ENCODE measurements around the gene PSMB8. TPM values are rescaled to one million over a fixed set of nuclear protein-coding genes. Genes with fewer than 3 reads are reported as not detected.
A peak's percentile ranks its signal among the peaks of the same experiment; 100 is the strongest.

The PSMB8 gene
- not detected for total RNA-seq (ENCODE audit: unreplicated experiment)
- long read RNA-seq, result 0 reads

- H3K27me3 Mint-ChIP-seq (ENCODE audit: unreplicated experiment), result peaks cover 15% of the 10 kb centered on the region
- TF ChIP-seq CTCF (IDR thresholded peaks at IDR 0.05; ENCODE audit: partially characterized antibody, unreplicated experiment), result no peak
- H3K4me3 Mint-ChIP-seq (ENCODE audit: unreplicated experiment), result peak within 1 kb of the TSS; percentile 94
- peaks cover 5% of the 10 kb centered on the region for H3K4me1 Mint-ChIP-seq (ENCODE audit: low read depth, unreplicated experiment)
- DNase-seq, result peak; percentile 93
- H3K9me3 Mint-ChIP-seq (ENCODE audit: unreplicated experiment), result peaks cover 3% of the 10 kb centered on the region
- H3K27ac Mint-ChIP-seq (ENCODE audit: unreplicated experiment), result no peak within 1 kb of the TSS
- H3K36me3 Mint-ChIP-seq (ENCODE audit: unreplicated experiment), result no peaks in the 10 kb centered on the region
Measured at GRCh38 chr6:32843979-32844838, at the start of gene PSMB8. TSS of gene PSMB8 (minus strand) at chr6:32844047. CDS start at chr6:32843996, 51 bp downstream.

GRCh38 chr6:32890831-32891230 lies 47.0 kb upstream of the PSMB8 start:
- TF ChIP-seq CTCF (IDR thresholded peaks at IDR 0.05; ENCODE audit: partially characterized antibody, unreplicated experiment), result no peak
- Mint-ChIP-seq H3K36me3 (ENCODE audit: unreplicated experiment) (no peaks in the 10 kb centered on the region), H3K27ac (ENCODE audit: unreplicated experiment) (no peak overlapping the region), H3K9me3 (ENCODE audit: unreplicated experiment) (peaks cover 6% of the 10 kb centered on the region), H3K4me3 (ENCODE audit: unreplicated experiment) (no peak overlapping the region), H3K27me3 (ENCODE audit: unreplicated experiment) (peaks cover 1% of the 10 kb centered on the region), H3K4me1 (ENCODE audit: low read depth, unreplicated experiment) (peaks cover 6% of the 10 kb centered on the region)
- DNase-seq, result no peak

- TF ChIP-seq CTCF (IDR thresholded peaks at IDR 0.05; ENCODE audit: partially characterized antibody, unreplicated experiment), result no peak
- DNase-seq, result no peak
- Mint-ChIP-seq H3K9me3 (ENCODE audit: unreplicated experiment) (peaks cover 3% of the 10 kb centered on the region), H3K4me1 (ENCODE audit: low read depth, unreplicated experiment) (no peaks in the 10 kb centered on the region), H3K36me3 (ENCODE audit: unreplicated experiment) (no peaks in the 10 kb centered on the region), H3K4me3 (ENCODE audit: unreplicated experiment) (no peak overlapping the region), H3K27me3 (ENCODE audit: unreplicated experiment) (no peaks in the 10 kb centered on the region), H3K27ac (ENCODE audit: unreplicated experiment) (no peak overlapping the region)
Measured at GRCh38 chr6:32889533-32889932, 45.7 kb upstream of the PSMB8 start.

- no peak for TF ChIP-seq CTCF (IDR thresholded peaks at IDR 0.05; ENCODE audit: partially characterized antibody, unreplicated experiment)
- no peak for DNase-seq
- Mint-ChIP-seq H3K4me1 (ENCODE audit: low read depth, unreplicated experiment) (no peaks in the 10 kb centered on the region), H3K36me3 (ENCODE audit: unreplicated experiment) (no peaks in the 10 kb centered on the region), H3K27ac (ENCODE audit: unreplicated experiment) (no peak overlapping the region), H3K9me3 (ENCODE audit: unreplicated experiment) (no peaks in the 10 kb centered on the region), H3K27me3 (ENCODE audit: unreplicated experiment) (no peaks in the 10 kb centered on the region), H3K4me3 (ENCODE audit: unreplicated experiment) (no peak overlapping the region)
Measured at GRCh38 chr6:32888576-32888975, 44.7 kb upstream of the PSMB8 start.

GRCh38 chr6:32887616-32888015 lies 43.8 kb upstream of the PSMB8 start:
- TF ChIP-seq CTCF (IDR thresholded peaks at IDR 0.05; ENCODE audit: partially characterized antibody, unreplicated experiment), result no peak
- H3K4me3 Mint-ChIP-seq (ENCODE audit: unreplicated experiment), result no peak overlapping the region
- no peaks in the 10 kb centered on the region for H3K27me3 Mint-ChIP-seq (ENCODE audit: unreplicated experiment)
- no peaks in the 10 kb centered on the region for H3K36me3 Mint-ChIP-seq (ENCODE audit: unreplicated experiment)
- no peak for DNase-seq
- H3K27ac Mint-ChIP-seq (ENCODE audit: unreplicated experiment), result no peak overlapping the region
- no peaks in the 10 kb centered on the region for H3K4me1 Mint-ChIP-seq (ENCODE audit: low read depth, unreplicated experiment)
- H3K9me3 Mint-ChIP-seq (ENCODE audit: unreplicated experiment), result no peaks in the 10 kb centered on the region
